GM19351 (cell line): ENCODE results near the gene MLH3.
"Not testable (repeated sequence)": the region's sequence is repeated elsewhere in the genome, so short reads cannot be mapped to it uniquely, and the experiment has no call there.

Source experiments
- ATAC-seq: cut with Tn5 transposase; IDR thresholded peaks from one replicate; pipeline ENCODE4 v1.9.1; 2021; ENCODE audit warnings: mild to moderate bottlenecking, moderate library complexity; ENCODE audit not compliant: unreplicated experiment

Gene MLH3

DNA sequence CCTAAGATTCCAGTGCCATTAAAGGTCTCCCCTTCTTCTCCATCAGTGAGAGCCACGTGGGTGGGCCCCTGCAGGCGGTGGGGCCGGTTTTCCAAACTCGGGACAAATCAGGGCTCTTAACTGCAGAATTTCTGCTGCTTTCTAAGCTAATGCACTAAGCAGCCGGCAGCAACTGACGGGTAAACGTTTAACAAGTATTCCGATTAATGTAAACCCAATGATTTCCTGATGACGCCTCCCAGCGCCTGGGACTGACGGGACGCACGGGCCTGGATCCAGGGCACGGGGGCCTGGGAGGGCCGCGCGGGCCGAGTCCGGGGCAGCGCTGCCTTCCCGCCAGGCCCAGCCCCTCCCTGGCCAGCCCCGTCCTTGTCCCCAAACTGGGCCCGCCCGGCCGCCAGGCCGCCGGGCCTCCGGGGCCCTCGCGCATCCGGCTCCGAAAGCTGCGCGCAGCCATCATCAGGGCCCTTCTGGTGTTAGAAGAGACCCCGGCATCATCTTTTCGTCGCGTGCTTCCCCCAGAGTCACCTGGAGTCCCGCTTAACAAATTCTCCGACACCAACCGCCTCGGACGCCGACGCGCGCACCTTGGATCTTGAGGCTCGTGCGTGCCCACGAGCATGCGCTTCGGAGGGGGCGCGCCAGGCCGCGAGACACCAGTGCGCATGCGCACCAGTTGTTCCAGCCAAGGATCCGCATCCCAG, at the start of gene MLH3:
Gene MLH3 (minus strand): TSS at position 616 of the 704 bp plus-strand sequence. CDS start 1,812 bp downstream, outside the sequence.
- peak; percentile 70 for ATAC-seq

DNA sequence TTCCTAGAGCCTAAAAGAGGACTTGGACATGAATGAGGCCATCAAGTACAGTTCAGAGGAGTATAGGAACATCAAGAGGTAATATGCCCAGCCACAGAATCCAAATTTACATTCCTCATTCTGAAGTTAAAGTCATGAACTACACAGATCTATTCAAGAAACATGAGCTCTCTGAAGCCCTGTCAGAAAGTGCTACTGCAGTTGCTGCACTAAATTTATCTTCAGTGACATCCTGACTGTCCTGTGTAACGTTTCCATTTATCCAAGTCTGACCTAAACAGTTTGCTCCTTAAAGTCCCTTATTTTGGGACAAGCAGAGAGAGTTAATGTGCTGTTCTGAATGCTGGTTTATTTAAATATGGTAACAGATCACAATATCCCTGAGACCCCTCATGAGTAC, 47.4 kb upstream of the MLH3 start:
- no peak for ATAC-seq

DNA sequence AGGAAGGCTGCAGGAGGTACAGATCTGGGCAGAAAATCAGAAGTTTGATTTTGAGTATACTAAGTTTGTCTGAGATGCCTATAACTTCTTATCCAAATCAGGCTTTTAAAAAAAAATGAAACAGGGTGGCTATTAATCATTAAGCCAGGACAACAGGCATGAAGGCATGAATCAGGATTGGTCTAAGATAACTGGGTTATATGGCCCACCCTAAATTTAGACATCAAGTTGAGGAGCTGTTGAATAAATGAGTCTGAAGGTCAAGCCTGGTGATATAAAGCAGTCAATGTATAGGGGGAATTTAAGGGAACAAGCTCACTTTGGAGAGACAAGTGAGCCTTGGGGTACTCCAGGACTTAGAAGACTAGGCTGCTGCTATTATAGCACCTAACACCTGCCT, 46.9 kb upstream of the MLH3 start:
- no peak for ATAC-seq

- ATAC-seq: no peak
Observed at GRCh38 chr14:75096959-75097358, 45.7 kb upstream of the MLH3 start.

GRCh38 chr14:75095690-75096089, 44.4 kb upstream of the MLH3 start:
- no peak for ATAC-seq

DNA sequence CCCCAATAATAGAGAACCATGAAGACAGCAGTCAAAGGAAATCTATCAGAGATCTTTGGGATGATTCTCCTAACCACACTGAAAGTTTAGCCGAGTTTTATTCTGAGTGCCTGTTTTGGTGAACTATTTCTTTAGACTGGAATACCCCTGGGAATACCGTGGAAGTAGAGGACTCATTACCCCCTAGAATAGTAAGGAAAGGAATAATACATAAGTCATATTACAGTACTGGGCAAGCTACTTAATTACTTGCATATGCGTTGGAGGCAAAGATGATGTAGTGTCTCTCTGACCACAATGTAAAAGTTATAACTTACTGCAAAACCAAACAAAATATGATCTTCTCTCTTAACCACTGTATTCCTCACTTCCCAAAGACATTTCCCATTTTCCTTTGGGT, 43.6 kb upstream of the MLH3 start:
- no peak for ATAC-seq

- no peak for ATAC-seq
Observed at GRCh38 chr14:75092698-75093097, 41.4 kb upstream of the MLH3 start.

DNA sequence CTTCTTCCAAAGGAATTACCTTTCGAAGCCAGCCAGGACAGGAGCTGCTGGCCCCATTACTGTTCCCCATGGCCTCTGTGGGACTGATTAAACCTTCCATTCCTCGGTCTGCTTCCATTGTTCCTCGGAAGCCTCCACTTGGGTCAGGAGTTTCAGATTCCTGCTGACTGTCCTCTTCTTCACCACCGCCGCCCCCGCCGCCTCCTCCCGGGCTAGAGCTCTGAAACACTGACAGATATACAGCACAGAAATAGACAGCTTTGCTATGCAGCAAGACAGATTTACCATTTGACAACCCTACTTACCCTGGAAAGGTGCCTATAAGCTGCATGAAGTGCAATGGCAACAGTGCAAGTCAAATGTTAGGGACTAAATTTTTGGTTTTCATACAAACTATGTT, 40.0 kb upstream of the MLH3 start:
- no peak for ATAC-seq

GRCh38 chr14:75090353-75090752, 39.1 kb upstream of the MLH3 start:
- ATAC-seq: no peak

- no peak for ATAC-seq
Observed at GRCh38 chr14:75088566-75089373, 37.5 kb upstream of the MLH3 start.

GRCh38 chr14:75088153-75088552, 36.9 kb upstream of the MLH3 start:
- no peak for ATAC-seq

DNA sequence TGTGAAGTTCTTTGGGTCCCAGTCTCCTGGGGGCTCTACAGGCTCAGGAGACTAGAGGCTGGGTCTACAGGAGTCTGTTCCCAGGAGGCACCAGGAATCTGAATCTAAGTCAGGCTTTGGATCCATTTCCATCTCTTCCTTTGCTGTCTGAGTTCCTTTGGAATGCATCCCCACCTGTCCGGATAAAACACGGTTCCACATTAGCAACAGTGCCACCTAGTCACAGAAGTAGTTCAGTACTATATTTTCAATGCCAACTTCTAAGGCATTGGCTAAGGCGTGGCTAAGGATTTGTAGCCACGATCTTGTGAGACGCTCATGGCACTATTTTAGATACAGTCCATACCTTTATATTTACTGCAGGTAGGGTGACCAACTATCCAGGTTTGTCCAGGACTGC, 33.2 kb upstream of the MLH3 start:
- no peak for ATAC-seq

DNA sequence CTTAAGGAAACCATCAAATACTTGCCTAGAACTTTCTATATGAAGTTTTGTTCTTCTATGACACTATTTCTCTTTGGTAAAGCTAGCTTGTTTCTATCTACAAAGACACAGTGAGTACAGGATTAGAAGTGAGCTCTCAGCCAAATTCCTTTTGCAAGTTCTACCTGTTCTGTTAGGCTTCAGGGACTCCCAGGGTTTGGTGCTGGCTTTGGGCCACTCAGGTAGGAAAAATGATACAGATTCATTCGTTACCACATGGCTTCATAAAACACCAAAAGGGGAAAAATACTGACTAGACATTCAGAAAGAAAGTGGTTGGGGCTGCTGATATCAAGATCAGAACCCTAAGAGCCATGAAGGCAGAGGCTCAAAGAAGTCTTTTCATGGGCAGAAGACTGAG, 32.0 kb upstream of the MLH3 start:
- no peak for ATAC-seq

GRCh38 chr14:75081660-75082229, 30.5 kb upstream of the MLH3 start:
- no peak for ATAC-seq

GRCh38 chr14:75079521-75079920, 28.3 kb upstream of the MLH3 start:
- no peak for ATAC-seq

DNA sequence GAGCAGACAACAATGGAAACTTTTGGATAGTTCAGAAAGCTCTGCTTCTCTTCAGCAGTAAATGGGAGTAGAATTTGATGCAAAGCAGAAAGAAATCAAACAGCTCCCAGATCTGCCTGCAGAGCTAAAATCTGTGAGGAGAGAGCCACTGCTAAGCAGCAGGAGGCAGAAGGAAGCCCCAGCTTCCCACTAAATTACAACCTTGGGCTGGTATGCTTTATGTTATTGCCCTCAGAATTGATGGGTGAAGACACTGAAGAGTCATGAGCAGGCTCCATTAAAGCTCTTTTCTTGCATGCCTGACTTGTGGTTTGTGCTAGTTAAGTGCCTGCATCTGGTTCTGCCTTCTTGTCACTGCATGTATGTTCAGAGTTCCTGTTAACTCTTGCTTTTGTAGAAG, 26.5 kb upstream of the MLH3 start:
- no peak for ATAC-seq

DNA sequence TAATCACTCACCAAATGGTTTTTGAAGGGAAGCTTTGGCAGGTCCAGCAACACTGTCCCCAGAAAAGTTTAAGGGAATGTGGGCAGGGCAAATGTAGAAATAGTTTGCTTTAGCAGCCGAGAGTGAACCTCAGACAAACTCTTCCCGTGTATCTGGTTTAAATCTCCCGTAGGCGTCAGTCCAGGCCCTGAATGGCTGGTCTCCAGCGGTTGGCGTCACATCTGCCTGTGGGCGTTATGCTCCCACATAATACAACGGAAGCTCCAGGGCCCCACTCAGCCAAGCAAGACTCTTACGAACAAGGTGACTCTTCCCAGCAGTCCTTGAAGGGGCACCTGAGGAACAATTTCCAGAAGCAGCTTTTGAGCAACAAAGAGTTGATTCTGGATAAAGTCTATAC, 19.1 kb upstream of the MLH3 start:
- no peak for ATAC-seq

DNA sequence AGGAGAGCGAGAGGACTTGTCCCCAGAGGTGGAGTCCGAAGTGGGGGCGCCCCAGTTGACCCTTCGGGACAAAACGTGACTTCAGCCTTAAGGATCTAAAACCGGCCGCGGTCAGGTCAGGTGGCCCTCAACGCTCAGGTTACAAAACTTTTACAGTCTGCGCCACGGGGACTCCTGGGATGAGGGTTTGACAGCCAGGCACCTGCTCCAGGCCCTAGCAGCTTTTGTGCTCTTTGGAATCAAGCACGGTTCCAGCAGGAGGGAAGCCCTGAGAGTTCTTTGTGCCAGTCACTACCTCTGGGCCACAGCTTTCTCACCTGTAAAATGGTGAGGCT, 18.5 kb upstream of the MLH3 start:
- ATAC-seq: no peak

GRCh38 chr14:75069121-75069810, 18.0 kb upstream of the MLH3 start, which contains the start of gene ZC2HC1C:
Gene ZC2HC1C, plus strand, starts transcription at chr14:75069641. Its CDS starts 933 bp downstream, at chr14:75070574.
- ATAC-seq: peak; percentile 82

DNA sequence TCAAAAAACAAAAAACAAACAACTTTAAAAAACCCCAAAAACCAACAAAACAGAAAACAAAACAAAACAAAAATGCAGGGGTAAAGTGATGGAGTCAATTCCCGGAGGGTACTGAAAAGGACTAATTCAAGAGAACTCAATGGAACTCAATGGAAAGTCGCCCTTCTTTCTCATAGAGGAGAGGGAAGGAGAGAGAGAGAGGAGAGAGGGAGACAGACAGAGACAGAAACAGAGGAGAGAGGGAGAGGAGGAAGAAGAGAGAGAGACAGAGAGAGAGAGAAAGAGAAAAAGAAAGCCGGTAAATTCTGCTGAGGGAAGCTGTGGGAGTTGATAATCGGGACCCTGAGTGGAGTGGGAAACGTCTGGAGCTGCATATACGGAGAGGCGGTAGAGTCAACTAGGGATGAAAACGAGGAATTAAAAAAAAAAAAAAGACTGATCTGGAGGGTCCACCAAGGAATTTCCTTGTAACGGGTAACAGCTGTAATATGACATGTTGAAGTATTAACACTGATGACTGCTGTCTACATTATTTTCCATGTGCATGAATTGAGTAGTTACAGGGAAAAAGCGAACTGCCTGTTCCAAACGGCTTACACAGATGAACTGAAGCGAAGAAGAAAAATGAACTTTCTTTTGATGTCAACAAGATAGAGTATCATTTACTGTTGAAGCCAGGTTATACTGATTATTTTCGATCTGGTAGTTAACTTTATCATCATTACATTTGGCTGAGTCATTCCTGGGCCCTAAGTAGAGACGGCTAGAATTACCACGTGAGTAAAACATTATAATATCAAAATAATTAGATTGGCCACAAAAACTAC, 17.2 kb upstream of the MLH3 start:
- no peak for ATAC-seq

DNA sequence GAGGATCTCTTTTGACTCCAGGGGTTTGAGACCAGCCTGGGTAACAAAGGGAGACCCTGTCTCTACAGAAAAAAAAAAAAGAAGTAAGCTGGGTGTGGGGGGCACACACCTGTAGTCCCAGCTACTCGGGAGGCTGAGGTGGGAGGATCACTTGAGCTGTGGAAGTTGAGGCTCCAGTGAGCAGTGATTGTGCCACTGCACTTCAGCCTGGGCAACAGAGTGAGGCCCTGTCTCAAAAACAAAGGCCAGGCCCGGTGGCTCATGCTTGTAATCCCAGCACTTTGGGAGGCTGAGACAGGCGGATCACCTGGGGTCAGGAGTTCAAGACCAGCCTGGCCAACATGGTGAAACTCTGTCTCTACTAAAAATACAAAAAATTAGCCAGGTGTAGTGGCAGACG, 16.5 kb upstream of the MLH3 start:
- ATAC-seq: not testable (repeated sequence)
